ENCODE data around the gene CCSAP. TPM values are rescaled to one million over a fixed set of nuclear protein-coding genes. Genes with fewer than 3 reads are reported as not detected.
"Not testable (repeated sequence)": the region's sequence is repeated elsewhere in the genome, so short reads cannot be mapped to it uniquely, and the experiment has no call there.

The CCSAP gene
- 1 to 10 TPM; 8.9 to 9.8 TPM for total RNA-seq

- CTCF ChIA-PET = interaction anchor here (0.6 to 1.7 kb wide), 5 partner anchors 33 to 139 kb away, joined by 3 to 5 read pairs (median 4); partner anchors contain the start of gene RAB4A
- DNase-seq (peak; percentile 62), ATAC-seq (peak; percentile 56)
- Mint-ChIP-seq H3K27ac (peak within 1 kb of the TSS; percentile 81), H3K9me3 (ENCODE audit: low read depth) (no peaks in the 10 kb centered on the region), H3K4me3 (peak within 1 kb of the TSS; percentile 82), H3K36me3 (peaks cover 6% of the 10 kb centered on the region), H3K4me1 (peaks cover 36% of the 10 kb centered on the region), H3K27me3 (peaks cover 30% of the 10 kb centered on the region)
Observed at GRCh38 chr1:229342656-229343569, at the start of gene CCSAP. TSS of gene CCSAP (minus strand) at chr1:229343047. CDS start at chr1:229342465, 582 bp downstream.

GRCh38 chr1:229390130-229390529 is 47.3 kb upstream of the CCSAP start:
- ATAC-seq (no peak), DNase-seq (no peak)
- Mint-ChIP-seq H3K27ac (no peak overlapping the region), H3K36me3 (no peaks in the 10 kb centered on the region), H3K4me1 (peaks cover 2% of the 10 kb centered on the region), H3K9me3 (ENCODE audit: low read depth) (no peaks in the 10 kb centered on the region), H3K27me3 (peaks cover 44% of the 10 kb centered on the region), H3K4me3 (no peak overlapping the region)
- CTCF ChIA-PET = no interaction called here

- Mint-ChIP-seq H3K9me3 (ENCODE audit: low read depth) (no peaks in the 10 kb centered on the region), H3K4me1 (peaks cover 2% of the 10 kb centered on the region), H3K27me3 (peaks cover 42% of the 10 kb centered on the region)
Observed at GRCh38 chr1:229388897-229389580, 46.2 kb upstream of the CCSAP start.

DNA sequence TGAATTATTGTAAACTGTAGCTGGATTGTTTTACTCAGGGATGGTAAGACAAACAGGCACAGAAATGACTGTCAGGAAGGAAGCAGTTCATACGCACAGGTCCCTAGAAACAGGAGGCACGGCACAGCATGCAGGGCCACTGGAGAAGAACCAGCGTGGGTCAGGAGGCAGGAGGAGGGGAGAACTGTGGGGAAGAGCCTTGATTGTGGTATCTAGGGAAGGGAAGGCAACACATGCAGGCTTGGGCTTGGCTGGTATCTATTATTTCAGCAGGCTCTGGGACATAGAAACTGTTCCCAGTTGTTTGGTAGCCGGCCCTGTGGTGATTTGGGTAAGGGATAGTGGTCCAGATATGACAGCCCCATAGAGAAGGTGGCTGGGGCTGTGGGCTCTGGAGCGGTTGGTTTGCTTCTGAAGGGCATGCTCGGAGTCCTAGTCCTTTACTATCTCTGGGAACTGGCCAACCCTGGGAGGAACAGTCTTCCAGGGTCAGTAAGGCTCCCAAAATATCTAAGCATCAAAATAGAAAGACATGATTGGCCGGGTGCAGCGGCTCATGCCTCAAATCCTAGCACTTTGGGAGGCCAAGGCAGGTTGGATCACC is 43.1 kb upstream of the CCSAP start:
- no peaks in the 10 kb centered on the region for H3K36me3 Mint-ChIP-seq
- H3K4me1 Mint-ChIP-seq = peaks cover 2% of the 10 kb centered on the region
- H3K27ac Mint-ChIP-seq = no peak overlapping the region
- DNase-seq (no peak), ATAC-seq (no peak)
- H3K9me3 Mint-ChIP-seq (ENCODE audit: low read depth) = no peaks in the 10 kb centered on the region
- peaks cover 39% of the 10 kb centered on the region for H3K27me3 Mint-ChIP-seq
- CTCF ChIA-PET = interaction anchor here (0.6 kb wide), 1 partner anchor 42 kb away, joined by 3 read pairs; no protein-coding TSS in a partner anchor
- H3K4me3 Mint-ChIP-seq = no peak overlapping the region

More at GRCh38 chr1:229388897-229389580, 46.2 kb upstream of the CCSAP start:
- no peak overlapping the region for H3K27ac Mint-ChIP-seq
- no peak for ATAC-seq
- no peak for DNase-seq
- CTCF ChIA-PET = no interaction called here
- no peak overlapping the region for H3K4me3 Mint-ChIP-seq
- H3K36me3 Mint-ChIP-seq = no peaks in the 10 kb centered on the region

- H3K4me1 Mint-ChIP-seq = peaks cover 2% of the 10 kb centered on the region
- no peak overlapping the region for H3K27ac Mint-ChIP-seq
- H3K36me3 Mint-ChIP-seq = no peaks in the 10 kb centered on the region
- no peaks in the 10 kb centered on the region for H3K9me3 Mint-ChIP-seq (ENCODE audit: low read depth)
- CTCF ChIA-PET = no interaction called here
- ATAC-seq (no peak), DNase-seq (no peak)
- H3K4me3 Mint-ChIP-seq = no peak overlapping the region
- H3K27me3 Mint-ChIP-seq = peaks cover 39% of the 10 kb centered on the region
Observed at GRCh38 chr1:229384822-229385221, 42.0 kb upstream of the CCSAP start.

DNA sequence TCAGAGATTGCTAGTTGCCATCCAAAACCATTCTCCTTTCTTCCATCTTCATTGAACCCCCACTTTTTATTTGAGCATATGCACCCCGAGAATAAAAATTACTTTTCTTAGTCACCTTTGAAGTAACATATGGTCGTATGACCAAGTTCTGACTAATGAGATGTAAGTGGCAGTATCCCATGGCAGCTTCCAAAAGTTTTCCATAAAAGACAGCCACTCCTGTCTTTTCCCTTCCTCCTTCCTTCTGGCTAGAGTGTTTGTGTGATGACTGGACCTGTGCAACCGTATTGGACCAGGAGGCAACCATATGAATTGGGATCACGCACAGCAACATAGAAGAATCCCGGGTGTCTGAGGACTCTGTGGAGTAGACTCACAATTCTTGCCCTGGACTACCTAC is 41.1 kb upstream of the CCSAP start:
- H3K27me3 Mint-ChIP-seq = peaks cover 36% of the 10 kb centered on the region
- DNase-seq (no peak), ATAC-seq (no peak)
- CTCF ChIA-PET = no interaction called here
- peaks cover 2% of the 10 kb centered on the region for H3K4me1 Mint-ChIP-seq
- no peaks in the 10 kb centered on the region for H3K36me3 Mint-ChIP-seq
- H3K27ac Mint-ChIP-seq = no peak overlapping the region
- no peaks in the 10 kb centered on the region for H3K9me3 Mint-ChIP-seq (ENCODE audit: low read depth)
- no peak overlapping the region for H3K4me3 Mint-ChIP-seq

- no peak for ATAC-seq
- Mint-ChIP-seq H3K36me3 (no peaks in the 10 kb centered on the region), H3K4me3 (no peak overlapping the region), H3K27me3 (peaks cover 33% of the 10 kb centered on the region), H3K4me1 (peaks cover 2% of the 10 kb centered on the region), H3K9me3 (ENCODE audit: low read depth) (no peaks in the 10 kb centered on the region), H3K27ac (no peak overlapping the region)
- no peak for DNase-seq
- CTCF ChIA-PET = no interaction called here
Observed at GRCh38 chr1:229383188-229383587, 40.3 kb upstream of the CCSAP start.

DNA sequence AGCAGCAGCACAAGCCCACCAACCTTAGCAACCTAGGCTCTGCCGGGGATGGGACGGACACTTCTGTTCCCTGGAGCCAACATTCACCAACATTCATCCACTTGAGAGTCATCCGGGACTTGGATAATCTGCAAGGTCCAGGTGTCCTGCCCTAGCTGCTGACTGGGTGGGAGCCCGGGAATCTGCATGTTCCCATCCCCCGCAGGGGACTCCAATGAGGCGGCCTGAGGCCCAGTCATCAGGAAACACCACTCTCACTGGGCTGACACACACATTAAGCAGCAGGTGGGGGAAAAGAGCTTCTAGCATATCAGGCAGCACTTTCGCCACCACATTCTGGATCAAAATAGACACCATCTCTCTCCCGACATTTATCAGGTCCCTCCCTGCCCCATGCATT is 38.4 kb upstream of the CCSAP start:
- peaks cover 2% of the 10 kb centered on the region for H3K4me1 Mint-ChIP-seq
- ATAC-seq (no peak), DNase-seq (no peak)
- no peak overlapping the region for H3K27ac Mint-ChIP-seq
- CTCF ChIA-PET = no interaction called here
- peaks cover 30% of the 10 kb centered on the region for H3K27me3 Mint-ChIP-seq
- no peak overlapping the region for H3K4me3 Mint-ChIP-seq
- no peaks in the 10 kb centered on the region for H3K9me3 Mint-ChIP-seq (ENCODE audit: low read depth)
- no peaks in the 10 kb centered on the region for H3K36me3 Mint-ChIP-seq

- H3K27ac Mint-ChIP-seq = no peak overlapping the region
- DNase-seq = no peak
- peaks cover 32% of the 10 kb centered on the region for H3K27me3 Mint-ChIP-seq
Observed at GRCh38 chr1:229380536-229381160, 37.8 kb upstream of the CCSAP start.

GRCh38 chr1:229379846-229380245 is 37.0 kb upstream of the CCSAP start:
- H3K27me3 Mint-ChIP-seq = peaks cover 27% of the 10 kb centered on the region
- no peak for ATAC-seq
- no peaks in the 10 kb centered on the region for H3K9me3 Mint-ChIP-seq (ENCODE audit: low read depth)
- no peak for DNase-seq
- H3K4me3 Mint-ChIP-seq = no peak overlapping the region
- H3K27ac Mint-ChIP-seq = no peak overlapping the region
- no peaks in the 10 kb centered on the region for H3K36me3 Mint-ChIP-seq
- CTCF ChIA-PET = no interaction called here
- no peaks in the 10 kb centered on the region for H3K4me1 Mint-ChIP-seq

More at GRCh38 chr1:229380536-229381160, 37.8 kb upstream of the CCSAP start:
- Mint-ChIP-seq H3K9me3 (ENCODE audit: low read depth) (no peaks in the 10 kb centered on the region), H3K4me1 (peaks cover under 1% of the 10 kb centered on the region), H3K4me3 (no peak overlapping the region), H3K36me3 (no peaks in the 10 kb centered on the region)
- no peak for ATAC-seq
- CTCF ChIA-PET = no interaction called here

- H3K4me3 Mint-ChIP-seq = no peak overlapping the region
- no peaks in the 10 kb centered on the region for H3K9me3 Mint-ChIP-seq (ENCODE audit: low read depth)
- ATAC-seq = no peak
- DNase-seq = no peak
- no peak overlapping the region for H3K27ac Mint-ChIP-seq
- no peaks in the 10 kb centered on the region for H3K36me3 Mint-ChIP-seq
- H3K27me3 Mint-ChIP-seq = peaks cover 24% of the 10 kb centered on the region
- CTCF ChIA-PET = no interaction called here
- H3K4me1 Mint-ChIP-seq = no peaks in the 10 kb centered on the region
Observed at GRCh38 chr1:229378586-229379367, 35.9 kb upstream of the CCSAP start.

DNA sequence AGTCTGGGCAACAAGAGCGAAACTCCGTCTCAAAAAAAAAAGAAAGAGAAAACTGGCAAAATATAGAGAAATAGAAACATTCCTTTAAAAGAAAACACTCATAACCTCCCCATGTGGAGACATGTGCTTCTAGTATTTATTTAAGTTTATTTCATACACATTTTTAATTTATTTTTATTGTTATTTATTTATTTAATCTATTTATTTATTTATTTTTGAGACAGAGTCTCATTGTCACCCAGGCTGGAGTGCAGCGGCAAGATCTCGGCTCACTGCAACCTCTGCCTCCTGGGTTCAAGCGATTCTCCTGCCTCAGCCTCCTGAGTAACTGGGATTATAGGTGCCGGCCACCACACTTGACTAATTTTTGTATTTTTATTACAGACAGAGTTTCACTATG is 35.2 kb upstream of the CCSAP start:
- CTCF ChIA-PET; H3K36me3 Mint-ChIP-seq; H3K27ac Mint-ChIP-seq; H3K4me3 Mint-ChIP-seq; H3K9me3 Mint-ChIP-seq (ENCODE audit: low read depth); H3K4me1 Mint-ChIP-seq; ATAC-seq; DNase-seq: not testable (repeated sequence)
- peaks cover 21% of the 10 kb centered on the region for H3K27me3 Mint-ChIP-seq

DNA sequence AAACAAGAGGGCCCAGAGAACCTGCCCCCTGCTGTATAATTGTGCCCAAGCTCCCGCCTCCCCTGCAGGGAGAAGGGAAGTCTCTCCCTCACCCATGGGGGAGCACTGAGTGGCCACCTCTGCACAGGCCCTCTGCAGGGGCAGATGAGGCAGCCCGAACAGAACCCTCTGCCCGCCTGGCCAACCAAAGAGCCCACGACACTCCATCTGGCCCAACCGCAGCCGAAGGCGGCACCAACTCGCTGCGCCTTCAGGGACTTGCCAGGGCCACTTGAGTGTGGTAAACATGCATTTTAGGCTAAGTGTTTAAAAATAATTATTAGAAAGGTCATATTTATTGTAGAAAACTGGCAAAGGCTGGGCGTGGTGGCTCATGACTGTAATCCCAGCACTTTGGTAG is 34.6 kb upstream of the CCSAP start:
- CTCF ChIA-PET = no interaction called here
- ATAC-seq = no peak
- no peak overlapping the region for H3K27ac Mint-ChIP-seq

More for the DNA sequence above, 34.6 kb upstream of the CCSAP start:
- H3K36me3 Mint-ChIP-seq = no peaks in the 10 kb centered on the region
- no peaks in the 10 kb centered on the region for H3K4me1 Mint-ChIP-seq
- peaks cover 21% of the 10 kb centered on the region for H3K27me3 Mint-ChIP-seq
- no peak overlapping the region for H3K4me3 Mint-ChIP-seq
- no peak for DNase-seq
- H3K9me3 Mint-ChIP-seq (ENCODE audit: low read depth) = no peaks in the 10 kb centered on the region

All from activated CD8-positive, alpha-beta memory T cell treated with anti-CD3 and anti-CD28 coated beads, Interleukin-2, amount 10 ng/mL, durations not matched to agents 7 days and 5 days (primary cell).